Ureter (tissue), 1 donor: ENCODE results near the gene PTPRK. TPM values are rescaled to one million over a fixed set of nuclear protein-coding genes. Genes with fewer than 3 reads are reported as not detected.

Source experiments
- DNase-seq: peaks from one replicate; pipeline ENCODE4 v3.0.0-alpha.2; 2020; ENCODE audit warnings: low spot score
- total RNA-seq: library from RNA; stranded (reverse); gene quantifications from one replicate; pipeline ENCODE4 v1.2.4, GENCODE V29; 2023
- donor health status: DM: yes; HTN: yes; CAD: no.

The PTPRK gene
- total RNA-seq, 1 donor from 2014 or later = 107 TPM

DNA sequence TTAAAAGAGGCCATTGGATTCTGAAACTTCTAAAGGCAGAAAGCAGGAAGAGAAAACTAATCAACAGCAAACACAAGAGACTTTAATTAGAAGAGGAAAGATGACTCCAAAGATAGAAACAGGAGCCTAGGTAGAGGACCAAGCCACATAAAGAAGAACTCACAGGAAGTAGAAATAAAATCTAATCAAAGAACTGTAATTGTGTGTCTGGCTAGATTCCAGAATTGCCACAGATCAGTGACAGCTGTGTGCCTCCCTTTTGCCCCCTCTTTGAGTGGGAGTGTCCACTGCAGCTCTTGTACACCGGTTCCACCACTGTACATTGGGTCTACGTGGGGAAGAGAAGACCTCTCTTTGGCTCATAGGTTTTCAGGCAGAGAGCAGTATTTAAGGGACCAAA lies 597.3 kb downstream of the PTPRK start:
- no peak for DNase-seq

GRCh38 chr6:127921982-127922381 lies 598.4 kb downstream of the PTPRK start:
- DNase-seq = no peak

GRCh38 chr6:127920804-127921203 lies 599.6 kb downstream of the PTPRK start:
- DNase-seq = no peak
